Natural killer cell (primary cell): ENCODE results near the gene CD46. TPM values are rescaled to one million over a fixed set of nuclear protein-coding genes. Genes with fewer than 3 reads are reported as not detected.

Source experiments
- ATAC-seq, 3 donors: fragments of 150-1000 bp in 2 of 3; fragments of 200-7000 bp in 1 of 3; cut with Tn5 transposase; 1 replicate in 1 of 3; 2 replicates in 2 of 3; pipeline ENCODE4 v1.10.0; 2021; ENCODE audit warnings: mild to moderate bottlenecking in 2 of 3, moderate library complexity in 2 of 3
- DNase-seq, 2 donors: peaks; one replicate each; pipeline versions ENCODE4 v3.0.0 to v3.0.0-alpha.2; 2013 to 2021; ENCODE audit warnings: mixed read lengths in 1 of 2
- H3K27ac ChIP-seq: one replicate; pipeline ENCODE4 v1.5.1; 2013; ENCODE audit warnings: mild to moderate bottlenecking, low read length
- H3K27me3 ChIP-seq: one replicate; pipeline ENCODE4 v1.6.1; 2013; ENCODE audit warnings: low read length; ENCODE audit not compliant: control insufficient read depth, insufficient read depth
- H3K36me3 ChIP-seq: one replicate; pipeline ENCODE4 v1.6.1; 2013; ENCODE audit warnings: low read length; ENCODE audit not compliant: control insufficient read depth, insufficient read depth
- H3K4me1 ChIP-seq: one replicate; pipeline ENCODE4 v1.6.1; 2013; ENCODE audit warnings: low read length; ENCODE audit not compliant: control insufficient read depth, insufficient read depth
- H3K4me3 ChIP-seq: one replicate; pipeline ENCODE4 v1.5.1; 2013; ENCODE audit warnings: low read length
- H3K9me3 ChIP-seq: one replicate; pipeline ENCODE4 v1.6.1; 2013; ENCODE audit warnings: low read length; ENCODE audit not compliant: control insufficient read depth, insufficient read depth
- H3K27ac Mint-ChIP-seq, 2 donors: one replicate each; pipeline ENCODE4 v1.8.0; 2022; ENCODE audit warnings: mild to moderate bottlenecking in 2 of 2, mixed read lengths in 2 of 2, moderate library complexity in 1 of 2
- H3K27me3 Mint-ChIP-seq, 2 donors: one replicate each; pipeline ENCODE4 v1.8.0; 2022; ENCODE audit warnings: low read depth in 2 of 2, mixed read lengths in 2 of 2
- H3K36me3 Mint-ChIP-seq: one replicate; pipeline ENCODE4 v1.8.0; 2022; ENCODE audit warnings: mixed read lengths
- H3K4me1 Mint-ChIP-seq, 2 donors: one replicate each; pipeline ENCODE4 v1.8.0; 2022; ENCODE audit warnings: mixed read lengths in 2 of 2
- H3K4me3 Mint-ChIP-seq: one replicate; pipeline ENCODE4 v1.8.0; 2022; ENCODE audit warnings: mild to moderate bottlenecking, moderate library complexity, mixed read lengths
- H3K9me3 Mint-ChIP-seq, 2 donors: one replicate each; pipeline ENCODE4 v1.8.0; 2022; ENCODE audit warnings: mixed read lengths in 2 of 2
- WGBS: methylation state at CpG from one replicate; pipeline ENCODE4 v1.1.7; 2013; ENCODE audit warnings: missing lambda C conversion rate; ENCODE audit not compliant: insufficient coverage; 5-methylcytosine and 5-hydroxymethylcytosine counted together
- intact Hi-C: fragments of 100-400 bp; cut with micrococcal nuclease; formaldehyde crosslinking; loops from one replicate; pipeline ENCODE4 v1.14.2; 2022
- total RNA-seq, 4 donors: library from RNA; stranded (reverse); fragments of 120-200 nt in 1 of 4; gene quantifications; one replicate each; pipeline versions ENCODE4 v1.2.3 to v1.2.4, GENCODE V29; 2013 to 2022
- TF ChIP-seq, protein P1 (sequence below): fragments of 200-600 bp; IDR thresholded peaks from one replicate; pipeline ENCODE4 v1.8.0; 2022; ENCODE audit warnings: antibody characterized with exemption

The CD46 gene
- total RNA-seq, 3 donors from 2014 or later (not counting 1 experiment from before 2014, with no cell fraction given): 110 to 126 (median 124) TPM

- no peak overlapping the region for H3K27ac ChIP-seq
- intact Hi-C loops: no loop called here
- Mint-ChIP-seq H3K4me1 (peaks cover 19 to 54% of the 10 kb centered on the region in 2 donors), H3K9me3 (no peaks in the 10 kb centered on the region), H3K36me3 (peaks cover 18% of the 10 kb centered on the region), H3K27ac (no peak overlapping the region), H3K4me3 (no peak overlapping the region), H3K27me3 (no peaks in the 10 kb centered on the region)
- peaks cover 21% of the 10 kb centered on the region for H3K4me1 ChIP-seq
- WGBS: 88% methylated on average over 5 of the region's 5 CpGs
- DNase-seq (no peak), ATAC-seq (no peak)
- TF ChIP-seq, protein P1, sequence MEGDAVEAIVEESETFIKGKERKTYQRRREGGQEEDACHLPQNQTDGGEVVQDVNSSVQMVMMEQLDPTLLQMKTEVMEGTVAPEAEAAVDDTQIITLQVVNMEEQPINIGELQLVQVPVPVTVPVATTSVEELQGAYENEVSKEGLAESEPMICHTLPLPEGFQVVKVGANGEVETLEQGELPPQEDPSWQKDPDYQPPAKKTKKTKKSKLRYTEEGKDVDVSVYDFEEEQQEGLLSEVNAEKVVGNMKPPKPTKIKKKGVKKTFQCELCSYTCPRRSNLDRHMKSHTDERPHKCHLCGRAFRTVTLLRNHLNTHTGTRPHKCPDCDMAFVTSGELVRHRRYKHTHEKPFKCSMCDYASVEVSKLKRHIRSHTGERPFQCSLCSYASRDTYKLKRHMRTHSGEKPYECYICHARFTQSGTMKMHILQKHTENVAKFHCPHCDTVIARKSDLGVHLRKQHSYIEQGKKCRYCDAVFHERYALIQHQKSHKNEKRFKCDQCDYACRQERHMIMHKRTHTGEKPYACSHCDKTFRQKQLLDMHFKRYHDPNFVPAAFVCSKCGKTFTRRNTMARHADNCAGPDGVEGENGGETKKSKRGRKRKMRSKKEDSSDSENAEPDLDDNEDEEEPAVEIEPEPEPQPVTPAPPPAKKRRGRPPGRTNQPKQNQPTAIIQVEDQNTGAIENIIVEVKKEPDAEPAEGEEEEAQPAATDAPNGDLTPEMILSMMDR: no peak
- H3K4me3 ChIP-seq: no peak overlapping the region
- H3K36me3 ChIP-seq: peaks cover 62% of the 10 kb centered on the region
- no peaks in the 10 kb centered on the region for H3K9me3 ChIP-seq
- H3K27me3 ChIP-seq: no peaks in the 10 kb centered on the region
Observed at GRCh38 chr1:207804721-207805468, 53.0 kb downstream of the CD46 start.

- 89% methylated on average over 5 of the region's 5 CpGs for WGBS
- TF ChIP-seq, protein P1: no peak
- Histone ChIP-seq H3K27ac (no peak overlapping the region), H3K9me3 (no peaks in the 10 kb centered on the region), H3K4me1 (peaks cover 21% of the 10 kb centered on the region), H3K27me3 (no peaks in the 10 kb centered on the region), H3K36me3 (peaks cover 67% of the 10 kb centered on the region), H3K4me3 (no peak overlapping the region)
- intact Hi-C loops: no loop called here
- Mint-ChIP-seq H3K27ac (peak overlapping the region in 1 of 2 donors; percentile 64), H3K4me3 (no peak overlapping the region), H3K36me3 (peaks cover 18% of the 10 kb centered on the region), H3K9me3 (no peaks in the 10 kb centered on the region), H3K27me3 (no peaks in the 10 kb centered on the region), H3K4me1 (peaks cover 23 to 52% of the 10 kb centered on the region in 2 donors)
- ATAC-seq (no peak), DNase-seq (no peak)
Observed at GRCh38 chr1:207805841-207806421, 54.1 kb downstream of the CD46 start.

DNA sequence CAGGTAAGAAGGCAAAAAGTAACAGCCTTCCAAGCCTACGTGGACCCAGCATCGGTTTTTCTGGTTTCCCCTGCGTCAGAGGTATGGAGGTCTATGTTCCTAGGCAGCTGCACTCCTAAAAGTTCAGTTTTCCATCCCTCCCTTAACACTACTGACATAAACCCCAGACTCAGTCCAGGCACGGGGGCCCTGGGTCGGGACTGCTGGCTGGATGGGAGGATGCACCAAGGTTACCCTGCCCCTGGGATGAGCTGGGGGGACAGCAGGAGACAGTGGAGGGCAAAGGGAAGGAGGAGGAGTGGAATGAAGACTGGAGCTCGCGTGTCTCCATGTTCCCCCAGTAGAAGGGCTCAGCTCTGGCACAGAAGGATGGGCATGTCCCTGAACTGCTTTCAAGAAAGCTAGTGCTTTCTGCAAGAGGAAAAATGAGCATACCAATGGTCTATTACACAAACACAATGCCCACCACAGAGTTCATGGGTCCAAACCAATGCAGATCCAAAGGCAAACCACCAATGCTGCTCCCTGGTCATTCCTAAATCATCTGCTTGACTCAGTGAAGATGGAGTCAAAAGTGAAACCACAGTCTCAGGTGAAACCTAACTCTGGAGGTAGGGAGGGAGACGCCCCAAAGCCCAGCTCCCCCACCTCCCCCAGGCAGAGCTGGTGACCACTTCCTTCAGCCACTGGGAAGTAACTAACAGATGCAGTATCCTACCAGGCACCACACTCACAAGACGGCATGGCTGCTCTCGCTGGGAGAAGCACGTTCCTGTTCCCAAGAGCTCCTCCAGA is 54.9 kb downstream of the CD46 start:
- WGBS: 84% methylated on average over 11 of the region's 11 CpGs
- H3K9me3 Mint-ChIP-seq: no peaks in the 10 kb centered on the region
- H3K27ac Mint-ChIP-seq: peak overlapping the region in 1 of 2 donors; percentile 64
- peaks cover 25 to 55% of the 10 kb centered on the region in 2 donors for H3K4me1 Mint-ChIP-seq
- no peak overlapping the region for H3K4me3 Mint-ChIP-seq
- Histone ChIP-seq H3K27ac (peak overlapping the region; percentile 41), H3K4me3 (no peak overlapping the region), H3K4me1 (peaks cover 21% of the 10 kb centered on the region), H3K9me3 (no peaks in the 10 kb centered on the region), H3K27me3 (no peaks in the 10 kb centered on the region), H3K36me3 (peaks cover 67% of the 10 kb centered on the region)
- H3K36me3 Mint-ChIP-seq: peaks cover 12% of the 10 kb centered on the region
- ATAC-seq (peak in 1 of 3 donors; percentile 9), DNase-seq (no peak)
- intact Hi-C loops: no loop called here
- H3K27me3 Mint-ChIP-seq: no peaks in the 10 kb centered on the region
- TF ChIP-seq, protein P1: no peak
